PC-3 (cell line): ENCODE data around the gene RAP2B. TPM values are rescaled to one million over a fixed set of nuclear protein-coding genes. Genes with fewer than 3 reads are reported as not detected.
"Not testable (repeated sequence)": the region's sequence is repeated elsewhere in the genome, so short reads cannot be mapped to it uniquely, and the experiment has no call there.

Source experiments
- ATAC-seq: fragments of 200-7000 bp; cut with Tn5 transposase; 2 replicates; pipeline ENCODE4 v1.9.1; 2020; ENCODE audit warnings: mild to moderate bottlenecking, moderate library complexity
- BruUV-seq: library from RNA; stranded (reverse); fragments of 400-500 nt; replicated peaks from 2 replicates; lab custom pipeline; 2021; lab: Mats Ljungman, UMichigan
- CTCF ChIA-PET: fragments of 300-600 bp; sonication (Branson Sonifier 250); formaldehyde crosslinking; loops from one replicate; lab custom pipeline; 2022; ENCODE audit warnings: antibody characterized with exemption; lab: Charles Lee
- POLR2A ChIA-PET: fragments of 300-600 bp; sonication (Branson Sonifier 250); formaldehyde crosslinking; loops from one replicate; lab custom pipeline; 2022; ENCODE audit warnings: antibody characterized with exemption; ENCODE audit not compliant: unreplicated experiment; lab: Charles Lee
- DNase-seq: peaks from one replicate; pipeline ENCODE4 v3.0.0-alpha.2; 2015
- H2AFZ ChIP-seq: fragments of 300-600 bp; sonication (generic); 2 replicates; pipeline ENCODE4 v1.6.0; 2016; ENCODE audit warnings: antibody characterized with exemption, low read length
- H3F3A ChIP-seq: fragments of 300-600 bp; sonication (generic); one replicate; pipeline ENCODE4 v1.6.0; 2017; ENCODE audit warnings: antibody characterized with exemption, low read length, control low read depth, mild to moderate bottlenecking; ENCODE audit not compliant: unreplicated experiment
- H3K27ac ChIP-seq: fragments of 300-600 bp; sonication (generic); 2 replicates; pipeline ENCODE4 v1.5.1; 2016; ENCODE audit warnings: mild to moderate bottlenecking, low read length
- H3K27me3 ChIP-seq: fragments of 300-600 bp; sonication (generic); 2 replicates; pipeline ENCODE4 v1.6.1; 2016; ENCODE audit warnings: low read length, mixed read lengths
- H3K36me3 ChIP-seq: fragments of 300-600 bp; sonication (generic); 2 replicates; pipeline ENCODE4 v1.6.1; 2016; ENCODE audit warnings: low read depth, mixed run types, low read length, mixed read lengths
- H3K4me1 ChIP-seq: fragments of 300-600 bp; sonication (generic); 2 replicates; pipeline ENCODE4 v1.5.1; 2016; ENCODE audit warnings: low read length; ENCODE audit not compliant: insufficient read depth
- H3K4me2 ChIP-seq: fragments of 300-600 bp; sonication (generic); 2 replicates; pipeline ENCODE4 v1.6.0; 2016; ENCODE audit warnings: low read length
- H3K4me3 ChIP-seq: fragments of 300-600 bp; sonication (generic); 2 replicates; pipeline ENCODE4 v1.5.1; 2016; ENCODE audit warnings: mild to moderate bottlenecking, low read length, mixed read lengths
- H3K79me2 ChIP-seq: fragments of 300-600 bp; sonication (generic); 2 replicates; pipeline ENCODE4 v1.6.1; 2017; ENCODE audit warnings: low read length, mixed read lengths
- H3K9ac ChIP-seq: fragments of 300-600 bp; sonication (generic); 2 replicates; pipeline ENCODE4 v1.6.0; 2016; ENCODE audit warnings: mild to moderate bottlenecking, low read length
- H3K9me2 ChIP-seq: fragments of 300-600 bp; sonication (generic); replicated peaks from 2 replicates; pipeline ENCODE4 v1.6.1; 2016; ENCODE audit warnings: mixed run types, low read length, mixed read lengths
- H3K9me3 ChIP-seq: fragments of 300-600 bp; sonication (generic); 2 replicates; pipeline ENCODE4 v1.6.1; 2016; ENCODE audit warnings: low read length, mixed read lengths
- H4K20me1 ChIP-seq: fragments of 300-600 bp; sonication (generic); 2 replicates; pipeline ENCODE4 v1.6.1; 2016; ENCODE audit warnings: low read length, mixed read lengths
- CTCF ChIP-seq: fragments of 300-600 bp; sonication (generic); conservative IDR thresholded peaks from 2 replicates; pipeline ENCODE4 v1.5.1; 2017; ENCODE audit warnings: antibody characterized with exemption, low read depth, mild to moderate bottlenecking, low read length
- EZH2 ChIP-seq: fragments of 300-600 bp; sonication (generic); IDR thresholded peaks from one replicate; pipeline ENCODE4 v1.6.1; 2017; ENCODE audit warnings: antibody characterized with exemption, mild to moderate bottlenecking, low read length; ENCODE audit not compliant: unreplicated experiment
- EZH2phosphoT487 ChIP-seq: fragments of 300-600 bp; sonication (generic); IDR thresholded peaks from 2 replicates; pipeline ENCODE4 v1.6.1; 2018; ENCODE audit warnings: mild to moderate bottlenecking, antibody characterized with exemption, low read length, borderline replicate concordance
- intact Hi-C: fragments of 100-400 bp; cut with micrococcal nuclease; formaldehyde crosslinking; loops from 2 replicates; pipeline ENCODE4 v1.9.0; 2023
- total RNA-seq: library from RNA; depleted of rRNA; stranded (reverse); fragments of >200 nt; gene quantifications from 2 replicates; pipeline ENCODE4 v1.2.3, GENCODE V29; 2014

The RAP2B gene
- total RNA-seq, 1 experiment from 2014 or later = 37.8 TPM

DNA sequence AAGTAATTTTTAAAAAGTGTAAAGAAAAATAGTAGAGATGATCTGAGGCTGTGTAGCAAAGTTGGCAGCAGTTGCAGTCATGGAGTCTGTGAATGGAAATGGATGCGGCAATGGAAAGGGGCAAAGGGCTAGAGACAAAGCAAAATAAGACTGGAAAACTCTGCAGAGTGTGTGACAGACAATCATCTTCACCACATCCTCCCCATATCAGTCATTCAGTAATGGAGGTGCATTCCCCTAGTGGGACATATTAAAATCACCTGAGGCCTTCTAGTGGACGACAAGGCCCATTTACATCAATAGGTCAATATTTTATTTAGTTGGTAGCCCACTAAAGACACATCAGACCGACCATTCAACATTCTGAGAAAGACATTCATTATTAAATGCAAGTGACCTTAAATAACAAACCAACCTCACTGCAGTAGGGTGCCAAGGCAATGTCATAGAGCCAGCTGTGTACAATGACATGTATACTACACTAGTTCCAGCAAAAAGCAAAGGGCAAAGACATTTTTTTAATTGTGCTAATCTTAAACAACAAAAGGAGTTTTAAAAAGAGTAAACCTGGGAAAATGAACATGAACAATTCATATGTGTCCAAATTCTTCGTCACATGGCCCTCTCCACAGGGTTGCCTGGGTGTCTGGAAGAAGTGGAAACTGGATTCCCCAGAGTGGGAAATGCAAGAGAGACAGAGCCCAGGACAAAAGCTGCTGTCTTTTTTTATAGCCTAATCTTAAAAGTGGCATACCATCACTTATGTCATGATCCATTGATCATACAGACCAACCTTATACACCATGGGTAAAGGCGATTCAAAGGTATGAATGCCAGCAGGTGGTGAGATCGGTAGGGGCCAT is 15.6 kb upstream of the RAP2B start:
- Histone ChIP-seq H3K79me2 (no peaks in the 10 kb centered on the region), H4K20me1 (no peaks in the 10 kb centered on the region), H3K4me2 (no peak overlapping the region), H3K36me3 (no peaks in the 10 kb centered on the region), H3K9me3 (no peaks in the 10 kb centered on the region), H3K27ac (no peak overlapping the region), H3K27me3 (no peaks in the 10 kb centered on the region), H3K9ac (no peak overlapping the region), H3F3A (no peaks in the 10 kb centered on the region), H2AFZ (no peak overlapping the region), H3K9me2 (no peaks in the 10 kb centered on the region), H3K4me3 (no peak overlapping the region), H3K4me1 (peaks cover 42% of the 10 kb centered on the region)
- intact Hi-C loops = loop anchor here (10.0 kb wide), 1 partner anchor 272 kb away; no protein-coding TSS in a partner anchor
- DNase-seq (no peak), ATAC-seq (no peak)
- BruUV-seq = no TSS peak
- TF ChIP-seq EZH2phosphoT487 = no peak
- no peak for TF ChIP-seq EZH2
- TF ChIP-seq CTCF = no peak
- ChIA-PET CTCF (no interaction called here), POLR2A (no interaction called here)

DNA sequence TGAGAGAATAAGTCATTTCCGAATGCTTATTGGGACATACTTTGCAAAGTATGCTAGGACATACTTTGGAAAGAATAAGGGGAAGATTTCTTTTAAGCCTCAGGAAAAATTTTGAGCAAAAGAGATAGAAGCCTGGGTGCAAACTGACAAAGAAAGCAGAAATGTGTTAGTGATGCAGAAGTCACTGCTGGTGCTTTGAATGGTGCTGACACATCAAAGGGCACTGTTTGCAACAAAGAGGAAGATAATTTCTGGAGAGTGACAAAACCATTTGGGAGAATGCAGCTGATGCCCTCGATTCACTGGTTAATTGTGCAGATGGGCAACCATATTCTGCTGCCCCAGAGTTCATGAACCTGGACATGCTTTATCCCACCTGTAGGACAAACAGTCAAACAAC is 11.0 kb upstream of the RAP2B start:
- H3K36me3 ChIP-seq = no peaks in the 10 kb centered on the region
- no peak overlapping the region for H3K27ac ChIP-seq
- no peaks in the 10 kb centered on the region for H3K9me2 ChIP-seq
- DNase-seq (no peak), ATAC-seq (no peak)
- no peak overlapping the region for H3K4me3 ChIP-seq
- H2AFZ ChIP-seq = no peak overlapping the region
- H3K4me2 ChIP-seq = no peak overlapping the region
- intact Hi-C loops = no loop called here
- H3K79me2 ChIP-seq = no peaks in the 10 kb centered on the region
- CTCF ChIA-PET = no interaction called here
- H3F3A ChIP-seq = no peaks in the 10 kb centered on the region
- no peaks in the 10 kb centered on the region for H4K20me1 ChIP-seq
- H3K27me3 ChIP-seq = no peaks in the 10 kb centered on the region
- no peaks in the 10 kb centered on the region for H3K4me1 ChIP-seq
- POLR2A ChIA-PET = no interaction called here
- no peaks in the 10 kb centered on the region for H3K9me3 ChIP-seq
- no peak overlapping the region for H3K9ac ChIP-seq
- TF ChIP-seq EZH2 (no peak), EZH2phosphoT487 (no peak), CTCF (no peak)
- BruUV-seq = no TSS peak

- ATAC-seq, H3K9ac ChIP-seq, H3K9me3 ChIP-seq, H3F3A ChIP-seq, CTCF ChIA-PET, H3K4me2 ChIP-seq, H3K36me3 ChIP-seq, H3K79me2 ChIP-seq, H3K27me3 ChIP-seq, BruUV-seq, H3K9me2 ChIP-seq, DNase-seq, H3K27ac ChIP-seq, H3K4me3 ChIP-seq, H4K20me1 ChIP-seq, H2AFZ ChIP-seq, intact Hi-C loops: not testable (repeated sequence)
- peaks cover 17% of the 10 kb centered on the region for H3K4me1 ChIP-seq
- POLR2A ChIA-PET = interaction anchor here (0.6 kb wide), 2 partner anchors 11 to 12 kb away, joined by 4 read pairs; no protein-coding TSS in a partner anchor
Observed at GRCh38 chr3:153155786-153156185, 6.2 kb upstream of the RAP2B start.
